ENCODE data around the gene HHIPL1. TPM values are rescaled to one million over a fixed set of nuclear protein-coding genes. Genes with fewer than 3 reads are reported as not detected.

Gene HHIPL1
- total RNA-seq, 3 donors from 2014 or later (not counting 1 experiment from before 2014, with no cell fraction given): not detected

- intact Hi-C loops (cut with micrococcal nuclease): no loop called here
- H3K27ac Mint-ChIP-seq: no peak overlapping the region
These were observed 44.6 kb upstream of the HHIPL1 start for GRCh38 chr14:99600232-99600888.

GRCh38 chr14:99601361-99601831, 43.5 kb upstream of the HHIPL1 start:
- TF ChIP-seq CTCF (IDR thresholded peaks at IDR 0.05): no peak
- Histone ChIP-seq H3K27ac (ENCODE audit: low read length) (no peak overlapping the region), H3K36me3 (ENCODE audit: control insufficient read depth, insufficient read depth, low read length) (no peaks in the 10 kb centered on the region), H3K4me1 (ENCODE audit: control insufficient read depth, insufficient read depth, low read length) (peaks cover 20% of the 10 kb centered on the region), H3K4me3 (ENCODE audit: low read length) (no peak overlapping the region), H3K27me3 (ENCODE audit: control insufficient read depth, insufficient read depth, low read length) (no peaks in the 10 kb centered on the region), H3K9me3 (ENCODE audit: control insufficient read depth, insufficient read depth, low read length) (no peaks in the 10 kb centered on the region)
- ATAC-seq (no peak), DNase-seq (no peak)
- H3K4me3 Mint-ChIP-seq: peak overlapping the region; percentile 72
- H3K27me3 Mint-ChIP-seq (ENCODE audit: low read depth in 2 of 2): peaks cover 0 to 3% of the 10 kb centered on the region in 2 donors
- no peaks in the 10 kb centered on the region for H3K36me3 Mint-ChIP-seq
- no peak overlapping the region for H3K27ac Mint-ChIP-seq
- 92% methylated on average over 7 of the region's 8 CpGs for WGBS (ENCODE audit: insufficient coverage)
- peaks cover 13 to 17% of the 10 kb centered on the region in 2 donors for H3K4me1 Mint-ChIP-seq
- intact Hi-C loops (cut with micrococcal nuclease): no loop called here
- H3K9me3 Mint-ChIP-seq: no peaks in the 10 kb centered on the region

More at GRCh38 chr14:99600232-99600888, 44.6 kb upstream of the HHIPL1 start:
- WGBS (ENCODE audit: insufficient coverage): 96% methylated on average over 3 of the region's 3 CpGs
- Histone ChIP-seq H3K27me3 (ENCODE audit: control insufficient read depth, insufficient read depth, low read length) (no peaks in the 10 kb centered on the region), H3K9me3 (ENCODE audit: control insufficient read depth, insufficient read depth, low read length) (no peaks in the 10 kb centered on the region), H3K27ac (ENCODE audit: low read length) (no peak overlapping the region), H3K4me3 (ENCODE audit: low read length) (no peak overlapping the region), H3K4me1 (ENCODE audit: control insufficient read depth, insufficient read depth, low read length) (peaks cover 14% of the 10 kb centered on the region), H3K36me3 (ENCODE audit: control insufficient read depth, insufficient read depth, low read length) (no peaks in the 10 kb centered on the region)
- Mint-ChIP-seq H3K4me3 (no peak overlapping the region), H3K4me1 (peaks cover 9 to 12% of the 10 kb centered on the region in 2 donors), H3K36me3 (no peaks in the 10 kb centered on the region), H3K9me3 (no peaks in the 10 kb centered on the region), H3K27me3 (ENCODE audit: low read depth in 2 of 2) (peaks cover 0 to 3% of the 10 kb centered on the region in 2 donors)
- no peak for TF ChIP-seq CTCF (IDR thresholded peaks at IDR 0.05)
- DNase-seq: no peak
- ATAC-seq: no peak

GRCh38 chr14:99602054-99602787, 42.7 kb upstream of the HHIPL1 start:
- H3K4me1 Mint-ChIP-seq: peaks cover 13 to 17% of the 10 kb centered on the region in 2 donors
- H3K27me3 Mint-ChIP-seq (ENCODE audit: low read depth in 2 of 2): peaks cover 0 to 3% of the 10 kb centered on the region in 2 donors
- H3K4me3 Mint-ChIP-seq: peak overlapping the region; percentile 72
- Histone ChIP-seq H3K27ac (ENCODE audit: low read length) (no peak overlapping the region), H3K4me1 (ENCODE audit: control insufficient read depth, insufficient read depth, low read length) (peaks cover 20% of the 10 kb centered on the region), H3K27me3 (ENCODE audit: control insufficient read depth, insufficient read depth, low read length) (no peaks in the 10 kb centered on the region), H3K4me3 (ENCODE audit: low read length) (no peak overlapping the region), H3K9me3 (ENCODE audit: control insufficient read depth, insufficient read depth, low read length) (no peaks in the 10 kb centered on the region), H3K36me3 (ENCODE audit: control insufficient read depth, insufficient read depth, low read length) (no peaks in the 10 kb centered on the region)
- intact Hi-C loops (cut with micrococcal nuclease): no loop called here
- no peak overlapping the region for H3K27ac Mint-ChIP-seq
- WGBS (ENCODE audit: insufficient coverage): 52% methylated on average over 18 of the region's 18 CpGs
- ATAC-seq (no peak), DNase-seq (peak in 1 of 2 donors; percentile 27)
- TF ChIP-seq CTCF (IDR thresholded peaks at IDR 0.05): no peak
- H3K36me3 Mint-ChIP-seq: no peaks in the 10 kb centered on the region
- no peaks in the 10 kb centered on the region for H3K9me3 Mint-ChIP-seq

All from natural killer cell (primary cell).